Measurements from ENCODE around the gene OSBPL7. TPM values are rescaled to one million over a fixed set of nuclear protein-coding genes. Genes with fewer than 3 reads are reported as not detected.

The OSBPL7 gene
- total RNA-seq (10 to 100 TPM; 52.4 to 59.6 TPM), total RNA-seq (49.6 to 53.4 reads per million in 2 donors)

GRCh38 chr17:47821424-47822391, at the start of gene OSBPL7:
Gene OSBPL7 (minus strand): TSS chr17:47821794. CDS start chr17:47820278, 1,516 bp downstream.
- Mint-ChIP-seq H3K4me3 (peak within 1 kb of the TSS; percentile 97), H3K27me3 (no peaks in the 10 kb centered on the region), H3K4me1 (peaks cover 21% of the 10 kb centered on the region), H3K27ac (peak within 1 kb of the TSS; percentile 93), H3K36me3 (ENCODE audit: low read depth) (peaks cover 8% of the 10 kb centered on the region)
- peak; percentile 46 to 65 (median 57) for DNase-seq
- peak; percentile 98 for ATAC-seq
- H3K9me3 ChIP-seq (ENCODE audit: control insufficient read depth, low read length, poor library complexity, severe bottlenecking): no peaks in the 10 kb centered on the region

GRCh38 chr17:47871048-47871447, 49.5 kb upstream of the OSBPL7 start:
- ATAC-seq: no peak

GRCh38 chr17:47870056-47870455, 48.5 kb upstream of the OSBPL7 start:
- ATAC-seq (no peak), DNase-seq (no peak)
- Mint-ChIP-seq H3K36me3 (ENCODE audit: low read depth) (peaks cover 4% of the 10 kb centered on the region), H3K4me1 (peaks cover 4% of the 10 kb centered on the region), H3K27ac (no peak overlapping the region), H3K27me3 (peaks cover 76% of the 10 kb centered on the region), H3K4me3 (no peak overlapping the region)
- no peaks in the 10 kb centered on the region for H3K9me3 ChIP-seq (ENCODE audit: control insufficient read depth, low read length, poor library complexity, severe bottlenecking)

More at GRCh38 chr17:47871048-47871447, 49.5 kb upstream of the OSBPL7 start:
- peaks cover 6% of the 10 kb centered on the region for H3K36me3 Mint-ChIP-seq (ENCODE audit: low read depth)
- H3K27ac Mint-ChIP-seq: no peak overlapping the region
- no peaks in the 10 kb centered on the region for H3K4me1 Mint-ChIP-seq
- H3K4me3 Mint-ChIP-seq: no peak overlapping the region
- H3K9me3 ChIP-seq (ENCODE audit: control insufficient read depth, low read length, poor library complexity, severe bottlenecking): no peaks in the 10 kb centered on the region
- H3K27me3 Mint-ChIP-seq: peaks cover 81% of the 10 kb centered on the region
- DNase-seq: no peak

GRCh38 chr17:47869114-47869513, 47.5 kb upstream of the OSBPL7 start:
- H3K27me3 Mint-ChIP-seq: peaks cover 67% of the 10 kb centered on the region
- H3K36me3 Mint-ChIP-seq (ENCODE audit: low read depth): peaks cover 4% of the 10 kb centered on the region
- DNase-seq: no peak
- H3K4me3 Mint-ChIP-seq: no peak overlapping the region
- peaks cover 7% of the 10 kb centered on the region for H3K4me1 Mint-ChIP-seq
- H3K9me3 ChIP-seq (ENCODE audit: control insufficient read depth, low read length, poor library complexity, severe bottlenecking): no peaks in the 10 kb centered on the region
- H3K27ac Mint-ChIP-seq: no peak overlapping the region
- ATAC-seq: no peak

- no peak overlapping the region for H3K4me3 Mint-ChIP-seq
- no peak for DNase-seq
- H3K9me3 ChIP-seq (ENCODE audit: control insufficient read depth, low read length, poor library complexity, severe bottlenecking): no peaks in the 10 kb centered on the region
- H3K4me1 Mint-ChIP-seq: peaks cover 7% of the 10 kb centered on the region
- peaks cover 6% of the 10 kb centered on the region for H3K36me3 Mint-ChIP-seq (ENCODE audit: low read depth)
- ATAC-seq: no peak
- no peak overlapping the region for H3K27ac Mint-ChIP-seq
- peaks cover 55% of the 10 kb centered on the region for H3K27me3 Mint-ChIP-seq
Observed at GRCh38 chr17:47867813-47868533, 46.4 kb upstream of the OSBPL7 start.

GRCh38 chr17:47866941-47867340, 45.3 kb upstream of the OSBPL7 start:
- H3K36me3 Mint-ChIP-seq (ENCODE audit: low read depth): peaks cover 6% of the 10 kb centered on the region

GRCh38 chr17:47864791-47865216, 43.2 kb upstream of the OSBPL7 start:
- Mint-ChIP-seq H3K4me3 (peak overlapping the region; percentile 45), H3K27ac (no peak overlapping the region), H3K4me1 (peaks cover 9% of the 10 kb centered on the region)

More at GRCh38 chr17:47866941-47867340, 45.3 kb upstream of the OSBPL7 start:
- H3K4me3 Mint-ChIP-seq: no peak overlapping the region
- no peak overlapping the region for H3K27ac Mint-ChIP-seq
- peaks cover 9% of the 10 kb centered on the region for H3K4me1 Mint-ChIP-seq
- H3K27me3 Mint-ChIP-seq: peaks cover 48% of the 10 kb centered on the region
- no peaks in the 10 kb centered on the region for H3K9me3 ChIP-seq (ENCODE audit: control insufficient read depth, low read length, poor library complexity, severe bottlenecking)
- ATAC-seq (no peak), DNase-seq (no peak)

GRCh38 chr17:47862621-47863440, 41.2 kb upstream of the OSBPL7 start:
- ATAC-seq: no peak
- Mint-ChIP-seq H3K4me3 (no peak overlapping the region), H3K4me1 (peaks cover 9% of the 10 kb centered on the region)

More at GRCh38 chr17:47864791-47865216, 43.2 kb upstream of the OSBPL7 start:
- H3K36me3 Mint-ChIP-seq (ENCODE audit: low read depth): peaks cover 2% of the 10 kb centered on the region
- H3K9me3 ChIP-seq (ENCODE audit: control insufficient read depth, low read length, poor library complexity, severe bottlenecking): no peaks in the 10 kb centered on the region
- ATAC-seq: no peak
- peaks cover 33% of the 10 kb centered on the region for H3K27me3 Mint-ChIP-seq
- DNase-seq: no peak

GRCh38 chr17:47860386-47860785, 38.8 kb upstream of the OSBPL7 start:
- Mint-ChIP-seq H3K27me3 (peaks cover 40% of the 10 kb centered on the region), H3K4me3 (no peak overlapping the region), H3K4me1 (peaks cover 6% of the 10 kb centered on the region), H3K36me3 (ENCODE audit: low read depth) (peaks cover 4% of the 10 kb centered on the region), H3K27ac (no peak overlapping the region)
- ATAC-seq (no peak), DNase-seq (no peak)
- no peaks in the 10 kb centered on the region for H3K9me3 ChIP-seq (ENCODE audit: control insufficient read depth, low read length, poor library complexity, severe bottlenecking)

More at GRCh38 chr17:47862621-47863440, 41.2 kb upstream of the OSBPL7 start:
- no peak for DNase-seq
- H3K27me3 Mint-ChIP-seq: peaks cover 33% of the 10 kb centered on the region
- H3K9me3 ChIP-seq (ENCODE audit: control insufficient read depth, low read length, poor library complexity, severe bottlenecking): no peaks in the 10 kb centered on the region
- H3K27ac Mint-ChIP-seq: no peak overlapping the region
- H3K36me3 Mint-ChIP-seq (ENCODE audit: low read depth): peaks cover 2% of the 10 kb centered on the region

GRCh38 chr17:47857551-47858455, 36.2 kb upstream of the OSBPL7 start:
- Mint-ChIP-seq H3K27ac (no peak overlapping the region), H3K36me3 (ENCODE audit: low read depth) (peaks cover 3% of the 10 kb centered on the region), H3K4me1 (peaks cover 11% of the 10 kb centered on the region), H3K27me3 (peaks cover 66% of the 10 kb centered on the region), H3K4me3 (no peak overlapping the region)
- H3K9me3 ChIP-seq (ENCODE audit: control insufficient read depth, low read length, poor library complexity, severe bottlenecking): no peaks in the 10 kb centered on the region
- DNase-seq (no peak), ATAC-seq (no peak)

- no peak for DNase-seq
- peaks cover 17% of the 10 kb centered on the region for H3K4me1 Mint-ChIP-seq
- no peaks in the 10 kb centered on the region for H3K9me3 ChIP-seq (ENCODE audit: control insufficient read depth, low read length, poor library complexity, severe bottlenecking)
- H3K27me3 Mint-ChIP-seq: peaks cover 76% of the 10 kb centered on the region
- peaks cover 3% of the 10 kb centered on the region for H3K36me3 Mint-ChIP-seq (ENCODE audit: low read depth)
- H3K27ac Mint-ChIP-seq: no peak overlapping the region
- no peak for ATAC-seq
- no peak overlapping the region for H3K4me3 Mint-ChIP-seq
Observed at GRCh38 chr17:47856830-47857229, 35.2 kb upstream of the OSBPL7 start.

- Mint-ChIP-seq H3K27me3 (peaks cover 79% of the 10 kb centered on the region), H3K36me3 (ENCODE audit: low read depth) (peaks cover 3% of the 10 kb centered on the region), H3K27ac (no peak overlapping the region), H3K4me3 (no peak overlapping the region), H3K4me1 (peaks cover 19% of the 10 kb centered on the region)
- DNase-seq: no peak
- no peak for ATAC-seq
- H3K9me3 ChIP-seq (ENCODE audit: control insufficient read depth, low read length, poor library complexity, severe bottlenecking): no peaks in the 10 kb centered on the region
Observed at GRCh38 chr17:47855737-47856136, 34.1 kb upstream of the OSBPL7 start.
